GM18505 (cell line): ENCODE measurements around the gene MAP10.

Source experiments
- ATAC-seq: cut with Tn5 transposase; IDR thresholded peaks from one replicate; pipeline ENCODE4 v1.9.1; 2021; ENCODE audit not compliant: unreplicated experiment
- POLR2A ChIP-seq: IDR thresholded peaks from 4 replicates; pipeline ENCODE4 v1.6.1; 2011; ENCODE audit warnings: borderline replicate concordance; ENCODE audit not compliant: insufficient read depth, insufficient read length; ENCODE audit errors: extremely low read depth

Gene MAP10

DNA sequence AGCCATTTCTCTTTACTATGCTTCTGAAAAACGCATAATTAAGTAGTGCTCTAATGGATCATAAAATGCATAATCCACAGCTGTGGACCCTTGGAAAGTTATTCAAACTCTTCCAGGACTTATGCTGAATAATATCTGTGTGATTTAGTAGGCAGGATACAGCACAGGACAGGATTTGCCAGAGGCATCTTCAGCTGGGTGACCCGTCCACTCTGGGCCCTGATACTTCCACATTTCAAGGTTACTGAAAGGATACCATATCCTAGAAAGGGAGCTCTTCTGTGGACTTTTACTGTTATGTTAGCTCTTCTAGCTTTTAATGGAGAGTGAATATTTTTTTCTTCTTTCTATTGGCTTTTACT is 49.6 kb downstream of the MAP10 start:
- no peak for TF ChIP-seq POLR2A
- no peak for ATAC-seq

DNA sequence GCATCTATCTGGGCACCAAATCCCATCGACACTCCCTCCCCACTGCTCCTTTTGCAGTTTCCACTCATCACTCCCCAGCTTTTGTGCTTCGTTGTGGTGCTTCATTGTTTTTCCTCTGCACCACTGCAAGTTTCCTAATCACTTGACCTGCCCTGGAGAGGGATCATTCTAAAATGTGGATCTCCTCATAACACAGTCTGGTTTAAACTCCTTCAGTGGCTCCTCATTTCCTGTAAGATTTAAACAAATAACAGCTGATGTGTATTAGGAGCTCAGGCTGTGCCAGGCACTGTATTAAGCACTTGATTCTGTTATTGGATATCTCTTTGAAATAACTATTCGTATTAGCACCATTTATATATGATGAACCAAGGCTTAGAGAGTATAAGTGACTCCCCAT is 51.3 kb downstream of the MAP10 start:
- ATAC-seq, result no peak
- TF ChIP-seq POLR2A, result no peak
